T-cell (primary cell): ENCODE data around the gene FLVCR1. TPM values are rescaled to one million over a fixed set of nuclear protein-coding genes. Genes with fewer than 3 reads are reported as not detected.
"Not testable (repeated sequence)": the region's sequence is repeated elsewhere in the genome, so short reads cannot be mapped to it uniquely, and the experiment has no call there.

ENCODE experiments used
- ATAC-seq, 4 experiments: fragments of 200-7000 bp in 3 of 4; fragments of 150-1000 bp in 1 of 4; cut with Tn5 transposase; replicated peaks in 1 of 4; 1 replicate in 3 of 4; 2 replicates in 1 of 4; pipeline ENCODE4 v1.10.0; 2021; ENCODE audit warnings: moderate library complexity in 3 of 4, mild to moderate bottlenecking in 2 of 4, moderate number of reproducible peaks in 1 of 4
- CTCF ChIA-PET, 2 donors: fragments of 300-600 bp; sonication (Branson Sonifier 250); formaldehyde crosslinking; loops; one replicate each; lab custom pipeline; 2022; ENCODE audit warnings: antibody characterized with exemption in 2 of 2; lab: Charles Lee
- POLR2A ChIA-PET, 2 donors: fragments of 300-600 bp; sonication (Branson Sonifier 250); formaldehyde crosslinking; loops; one replicate each; lab custom pipeline; 2022; ENCODE audit warnings: antibody characterized with exemption in 2 of 2; lab: Charles Lee
- DNase-seq, 35 experiments: peaks; one replicate each; pipeline versions ENCODE4 v3.0.0 to v3.0.0-alpha.2; 2013 to 2023
- H3K27ac ChIP-seq: one replicate; pipeline ENCODE4 v1.5.1; 2013; ENCODE audit warnings: low read length
- H3K27me3 ChIP-seq, 2 experiments: replicated peaks in 1 of 2; 1 replicate in 1 of 2; 2 replicates in 1 of 2; pipeline versions ENCODE4 v1.6.1 to v1.7.0; 2013; ENCODE audit warnings: low read length in 1 of 2, mixed read lengths in 1 of 2; ENCODE audit not compliant: control insufficient read depth in 2 of 2, insufficient read depth in 2 of 2; ENCODE audit errors: extremely low read depth in 1 of 2
- H3K36me3 ChIP-seq, 2 donors: 1 replicate in 1 of 2; 2 replicates in 1 of 2; pipeline versions ENCODE4 v1.6.1 to v1.7.0; 2013; ENCODE audit warnings: low read length in 1 of 2; ENCODE audit not compliant: control insufficient read depth in 2 of 2, insufficient read depth in 1 of 2; ENCODE audit errors: extremely low read depth in 1 of 2
- H3K4me1 ChIP-seq, 2 experiments: 1 replicate in 1 of 2; 2 replicates in 1 of 2; pipeline versions ENCODE4 v1.6.1 to v1.7.0; 2013; ENCODE audit warnings: low read length in 2 of 2, mixed read lengths in 1 of 2; ENCODE audit not compliant: insufficient read depth in 2 of 2, control insufficient read depth in 1 of 2; ENCODE audit errors: extremely low read depth in 1 of 2
- H3K4me3 ChIP-seq, 2 donors: 1 replicate in 1 of 2; 2 replicates in 1 of 2; pipeline versions ENCODE4 v1.5.1 to v1.7.0; 2013; ENCODE audit warnings: mild to moderate bottlenecking in 2 of 2, low read length in 1 of 2, moderate library complexity in 1 of 2; ENCODE audit not compliant: control insufficient read depth in 1 of 2; ENCODE audit errors: extremely low read depth in 1 of 2
- H3K9me3 ChIP-seq: 2 replicates; pipeline ENCODE4 v1.7.0; 2013
- H3K27ac Mint-ChIP-seq, 2 donors: one replicate each; pipeline ENCODE4 v1.8.0; 2020 to 2021; ENCODE audit warnings: mild to moderate bottlenecking in 2 of 2, mixed read lengths in 2 of 2
- H3K27me3 Mint-ChIP-seq, 2 donors: one replicate each; pipeline ENCODE4 v1.8.0; 2021 to 2022; ENCODE audit warnings: mixed read lengths in 2 of 2
- H3K36me3 Mint-ChIP-seq: one replicate; pipeline ENCODE4 v1.8.0; 2021; ENCODE audit warnings: mixed read lengths
- H3K4me1 Mint-ChIP-seq, 3 donors: one replicate each; pipeline ENCODE4 v1.8.0; 2020 to 2022; ENCODE audit warnings: mixed read lengths in 3 of 3, mild to moderate bottlenecking in 1 of 3
- H3K4me3 Mint-ChIP-seq, 3 donors: one replicate each; pipeline ENCODE4 v1.8.0; 2020 to 2022; ENCODE audit warnings: mild to moderate bottlenecking in 3 of 3, mixed read lengths in 3 of 3, moderate library complexity in 3 of 3
- H3K9me3 Mint-ChIP-seq, 3 donors: one replicate each; pipeline ENCODE4 v1.8.0; 2020 to 2022; ENCODE audit warnings: mixed read lengths in 3 of 3
- WGBS: methylation state at CpG from one replicate; pipeline ENCODE4 v1.1.5; 2013; ENCODE audit warnings: missing lambda C conversion rate; ENCODE audit not compliant: insufficient coverage; 5-methylcytosine and 5-hydroxymethylcytosine counted together
- total RNA-seq, 35 experiments: library from RNA in 6 of 35; stranded (reverse) in 6 of 35; fragments of 120-200 nt in 1 of 35; gene quantifications; one replicate each; pipeline versions ENCODE4 v1.2.1 to v1.2.4 and lab custom pipeline; 2013 to 2026

FLVCR1 gene
- total RNA-seq, 5 donors from 2014 or later (not counting 1 experiment from before 2014, with no cell fraction given) = 8.5 to 10.8 (median 9.5) TPM

- ATAC-seq (no peak), DNase-seq (no peak)
- WGBS = no CpG with 5 or more reads among the region's 3 CpGs
- no peak overlapping the region for H3K27ac ChIP-seq
- H3K27me3 ChIP-seq = no peaks in the 10 kb centered on the region
- ChIA-PET CTCF (no interaction called here), POLR2A (no interaction called here)
- Mint-ChIP-seq H3K27ac (no peak overlapping the region), H3K9me3 (peaks cover 0 to 17% (median under 1%) of the 10 kb centered on the region in 3 donors), H3K4me3 (no peak overlapping the region), H3K36me3 (no peaks in the 10 kb centered on the region), H3K4me1 (no peaks in the 10 kb centered on the region), H3K27me3 (peaks cover 1 to 3% of the 10 kb centered on the region in 2 donors)
- H3K4me1 ChIP-seq = no peaks in the 10 kb centered on the region
- H3K4me3 ChIP-seq = no peak overlapping the region
- H3K9me3 ChIP-seq = no peaks in the 10 kb centered on the region
- H3K36me3 ChIP-seq = no peaks in the 10 kb centered on the region
These were observed 50.9 kb downstream of the FLVCR1 start for GRCh38 chr1:212908971-212909370.

- no peaks in the 10 kb centered on the region for H3K36me3 ChIP-seq
- H3K9me3 ChIP-seq = no peaks in the 10 kb centered on the region
- H3K27ac Mint-ChIP-seq = no peak overlapping the region
- no peaks in the 10 kb centered on the region for H3K27me3 ChIP-seq
- no peaks in the 10 kb centered on the region for H3K36me3 Mint-ChIP-seq
- no CpG with 5 or more reads among the region's 3 CpGs for WGBS
- DNase-seq (no peak), ATAC-seq (no peak)
- H3K9me3 Mint-ChIP-seq = peaks cover 0 to 11% (median 0%) of the 10 kb centered on the region in 3 donors
- no peaks in the 10 kb centered on the region for H3K4me1 ChIP-seq
- H3K27ac ChIP-seq = no peak overlapping the region
- H3K4me3 Mint-ChIP-seq = no peak overlapping the region
- H3K27me3 Mint-ChIP-seq = peaks cover 1 to 3% of the 10 kb centered on the region in 2 donors
- no peak overlapping the region for H3K4me3 ChIP-seq
- no peaks in the 10 kb centered on the region for H3K4me1 Mint-ChIP-seq
- CTCF ChIA-PET = no interaction called here
- POLR2A ChIA-PET = no interaction called here
These were observed 51.6 kb downstream of the FLVCR1 start for GRCh38 chr1:212909652-212910063.

GRCh38 chr1:212910213-212910612 lies 52.1 kb downstream of the FLVCR1 start:
- H3K4me1 Mint-ChIP-seq, ATAC-seq, H3K4me1 ChIP-seq, CTCF ChIA-PET, H3K27me3 ChIP-seq, H3K36me3 ChIP-seq, H3K27ac ChIP-seq, H3K27me3 Mint-ChIP-seq, POLR2A ChIA-PET, H3K36me3 Mint-ChIP-seq, DNase-seq, H3K27ac Mint-ChIP-seq, H3K4me3 Mint-ChIP-seq, H3K9me3 Mint-ChIP-seq, H3K4me3 ChIP-seq, H3K9me3 ChIP-seq: not testable (repeated sequence)
- 100% methylated on average over 5 of the region's 10 CpGs for WGBS

- H3K27ac ChIP-seq, H3K9me3 Mint-ChIP-seq, H3K4me1 ChIP-seq, H3K36me3 Mint-ChIP-seq, CTCF ChIA-PET, H3K36me3 ChIP-seq, H3K4me1 Mint-ChIP-seq, H3K4me3 ChIP-seq, ATAC-seq, H3K9me3 ChIP-seq, H3K4me3 Mint-ChIP-seq, H3K27ac Mint-ChIP-seq, DNase-seq: not testable (repeated sequence)
- peaks cover 5 to 11% of the 10 kb centered on the region in 2 donors for H3K27me3 Mint-ChIP-seq
- WGBS = no CpG with 5 or more reads among the region's 3 CpGs
- peaks cover 0 to 23% of the 10 kb centered on the region in 2 experiments for H3K27me3 ChIP-seq
- POLR2A ChIA-PET = interaction anchor here in 1 of 2 donors (0.6 kb wide), 1 partner anchor 108 kb away, joined by 6 read pairs; no protein-coding TSS in a partner anchor
These were observed 55.6 kb downstream of the FLVCR1 start for GRCh38 chr1:212913638-212914037.

GRCh38 chr1:212914110-212914509 lies 56.0 kb downstream of the FLVCR1 start:
- H3K27ac Mint-ChIP-seq, DNase-seq, H3K36me3 ChIP-seq, H3K9me3 Mint-ChIP-seq, H3K36me3 Mint-ChIP-seq, ATAC-seq, H3K4me3 Mint-ChIP-seq, H3K4me1 ChIP-seq, H3K27ac ChIP-seq, POLR2A ChIA-PET, CTCF ChIA-PET, H3K4me3 ChIP-seq, H3K4me1 Mint-ChIP-seq, H3K9me3 ChIP-seq: not testable (repeated sequence)
- peaks cover 0 to 23% of the 10 kb centered on the region in 2 experiments for H3K27me3 ChIP-seq
- WGBS = no CpG with 5 or more reads among the region's 5 CpGs
- H3K27me3 Mint-ChIP-seq = peaks cover 5 to 11% of the 10 kb centered on the region in 2 donors

GRCh38 chr1:212914789-212915188 lies 56.7 kb downstream of the FLVCR1 start:
- Mint-ChIP-seq H3K36me3 (no peaks in the 10 kb centered on the region), H3K9me3 (no peaks in the 10 kb centered on the region), H3K27me3 (peaks cover 10 to 11% of the 10 kb centered on the region in 2 donors), H3K4me3 (no peak overlapping the region), H3K4me1 (peaks cover 3 to 5% (median 4%) of the 10 kb centered on the region in 3 donors), H3K27ac (no peak overlapping the region)
- Histone ChIP-seq H3K36me3 (no peaks in the 10 kb centered on the region), H3K4me3 (no peak overlapping the region), H3K9me3 (no peaks in the 10 kb centered on the region), H3K27ac (no peak overlapping the region), H3K27me3 (peaks cover 0 to 23% of the 10 kb centered on the region in 2 experiments), H3K4me1 (peaks cover 0 to 7% of the 10 kb centered on the region in 2 experiments)
- ATAC-seq = no peak
- 70% methylated on average over 2 of the region's 3 CpGs for WGBS
- DNase-seq = no peak
- POLR2A ChIA-PET = no interaction called here
- CTCF ChIA-PET = no interaction called here
